K562 (cell line): ENCODE results near the gene NTN3. TPM values are rescaled to one million over a fixed set of nuclear protein-coding genes. Genes with fewer than 3 reads are reported as not detected.

Source experiments
- CREM ChIP-seq: IDR thresholded peaks from 2 replicates; pipeline ENCODE4 v1.6.1; 2014; ENCODE audit warnings: antibody characterized with exemption, low read depth
- CTCF ChIP-seq, 3 experiments: IDR thresholded peaks in 2 of 3; conservative IDR thresholded peaks in 1 of 3; 2 replicates each; pipeline ENCODE4 v1.5.1; 2011 to 2012; ENCODE audit warnings: low read length in 3 of 3, mild to moderate bottlenecking in 3 of 3, control low read depth in 2 of 3, improper control_type of control experiment in 1 of 3, inconsistent platforms in 1 of 3, low read depth in 1 of 3, mixed read lengths in 1 of 3, moderate library complexity in 1 of 3; ENCODE audit not compliant: insufficient read depth in 2 of 3
- E2F4 ChIP-seq: sonication (generic); formaldehyde crosslinking; IDR thresholded peaks from 2 replicates; pipeline ENCODE4 v1.8.0; 2022; ENCODE audit warnings: mild to moderate bottlenecking, low read depth, missing genetic modification reagents
- GTF2B ChIP-seq: IDR thresholded peaks from 2 replicates; pipeline ENCODE4 v1.6.1; 2011; ENCODE audit not compliant: insufficient read length; ENCODE audit errors: extremely low read depth
- HDAC1 ChIP-seq, 2 experiments: fragments of 450-650 bp; IDR thresholded peaks; 2 replicates each; pipeline ENCODE4 v1.6.1; 2016 to 2017; ENCODE audit warnings: inconsistent platforms in 1 of 2, mild to moderate bottlenecking in 1 of 2, moderate library complexity in 1 of 2
- HMGXB4 ChIP-seq: sonication (generic); formaldehyde crosslinking; IDR thresholded peaks from 2 replicates; pipeline ENCODE4 v1.8.1; 2023; ENCODE audit warnings: mild to moderate bottlenecking, missing genetic modification reagents
- IRF9 ChIP-seq: fragments of 450-650 bp; IDR thresholded peaks from 2 replicates; pipeline ENCODE4 v1.6.1; 2016; ENCODE audit warnings: missing biosample characterization, missing genetic modification characterization
- NCOA4 ChIP-seq: fragments of 450-650 bp; IDR thresholded peaks from 2 replicates; pipeline ENCODE4 v1.6.1; 2018; ENCODE audit warnings: mild to moderate bottlenecking; ENCODE audit not compliant: partially characterized antibody
- PKNOX1 ChIP-seq: fragments of 450-650 bp; IDR thresholded peaks from 2 replicates; pipeline ENCODE4 v1.6.1; 2016
- POLR2AphosphoS2 ChIP-seq: IDR thresholded peaks from 2 replicates; pipeline ENCODE4 v1.6.1; 2012; ENCODE audit warnings: low read length, improper control_type of control experiment
- PTBP1 ChIP-seq: fragments of 200-400 bp; formaldehyde crosslinking; IDR thresholded peaks from 2 replicates; pipeline ENCODE4 v1.6.1; 2017; ENCODE audit warnings: low read depth, low read length
- SAP30 ChIP-seq: fragments of 200-600 bp; sonication (generic); IDR thresholded peaks from 2 replicates; pipeline ENCODE4 v1.6.1; 2012; ENCODE audit warnings: borderline replicate concordance, low read depth, mild to moderate bottlenecking, moderate library complexity, low read length, control low read depth, inconsistent platforms; ENCODE audit not compliant: insufficient read depth, poor library complexity, severe bottlenecking
- SIN3A ChIP-seq, 2 experiments: fragments of 150-350 bp in 1 of 2; IDR thresholded peaks; 2 replicates each; pipeline ENCODE4 v1.6.1; 2011 to 2016; ENCODE audit warnings: borderline replicate concordance in 2 of 2, low read depth in 2 of 2, low read length in 2 of 2, mild to moderate bottlenecking in 2 of 2, moderate library complexity in 2 of 2; ENCODE audit not compliant: control insufficient read depth in 1 of 2
- TCF3 ChIP-seq: sonication (generic); formaldehyde crosslinking; IDR thresholded peaks from 2 replicates; pipeline ENCODE4 v1.4.0; 2020; ENCODE audit warnings: mild to moderate bottlenecking, missing genetic modification reagents
- THAP7 ChIP-seq: fragments of 250-450 bp; sonication (Bioruptor Pico); IDR thresholded peaks from 2 replicates; pipeline ENCODE4 v1.5.0; 2021
- ZNF586 ChIP-seq: fragments of 450-650 bp; formaldehyde crosslinking; conservative IDR thresholded peaks from 2 replicates; pipeline ENCODE4 v1.4.0; 2020; ENCODE audit warnings: mild to moderate bottlenecking, moderate library complexity
- polyA plus RNA-seq, 8 experiments: library from polyadenylated mRNA; depleted of rRNA in 4 of 8; stranded (reverse) in 5 of 8; unstranded in 3 of 8; fragments of >200 nt; fragmentation: Nextera tagmentation in 2 of 8; fragmentation: Illumina TruSeq in 1 of 8; extraction: Ambion mirVana in 2 of 8; extraction: Trizol in 1 of 8; gene quantifications; 2 replicates each; pipeline versions ENCODE4 v1.2.1 to v1.2.3, GENCODE V29; 2011 to 2014; ENCODE audit warnings: inconsistent platforms in 1 of 8, missing spikeins in 1 of 8
- total RNA-seq, 7 experiments: library from RNA; depleted of rRNA in 6 of 7; stranded (reverse); fragments of >200 nt in 6 of 7; fragmentation: Illumina TruSeq in 2 of 7; extraction: Trizol in 2 of 7; gene quantifications; 2 replicates each; pipeline versions ENCODE4 v1.2.1 to v1.2.3, GENCODE V29; 2011 to 2021; ENCODE audit warnings: low replicate concordance in 1 of 7

Gene NTN3
- total and polyA plus RNA-seq, 9 of the 15 experiments (the other 6 are each of a cell fraction or from before 2014, with no cell fraction given), result not detected

- TF ChIP-seq PKNOX1 (no peak), IRF9 (tag) (no peak), ZNF586 (CRISPR knock-in tag) (no peak), HDAC1 (IDR thresholded peaks at IDR 0.05) (peak in 1 of 2 experiments; percentile 63; a peak in 1 of 4 replicates), E2F4 (CRISPR knock-in tag) (peak; percentile 89; the same call in 1 of the 2 replicates), SAP30 (peak; percentile 91), CTCF (IDR thresholded peaks at IDR 0.05 in 2 of 3, conservative IDR thresholded peaks at IDR 0.05 in 1 of 3; ENCODE audit: insufficient read depth in 2 of 3, low read depth in 1 of 3, low read length in 3 of 3) (0 out of 6 replicates have a peak, but pooled peaks of 1 of the 3 experiments have one; percentile 5), CREM (peak; percentile 51), POLR2AphosphoS2 (0 out of 2 replicates have a peak, but pooled peaks have one; percentile 71), THAP7 (CRISPR knock-in tag) (no peak), SIN3A (IDR thresholded peaks at IDR 0.05; ENCODE audit: borderline replicate concordance in 2 of 2, control insufficient read depth in 1 of 2, low read depth in 2 of 2, low read length in 2 of 2) (peak in 1 of 2 experiments; percentile 86; a peak in 2 of 4 replicates), NCOA4 (no peak), GTF2B (no peak), PTBP1 (no peak), TCF3 (CRISPR knock-in tag) (no peak; the same call in 1 of the 2 replicates), HMGXB4 (CRISPR knock-in tag) (no peak)
Measured at GRCh38 chr16:2459647-2460390, 11.3 kb upstream of the NTN3 start, which contains the start of gene TEDC2 (continued).
